Tongue (tissue), 2 donors: Measurements from ENCODE around the gene WDR7. TPM values are rescaled to one million over a fixed set of nuclear protein-coding genes. Genes with fewer than 3 reads are reported as not detected.

Experiments
- DNase-seq: peaks from one replicate; pipeline ENCODE4 v3.0.0-alpha.2; 2015
- total RNA-seq: library from RNA; depleted of rRNA; stranded (reverse); fragments of >200 nt; gene quantifications from one replicate; pipeline ENCODE4 v1.2.3, GENCODE V29; 2014

WDR7 gene
- total RNA-seq, 1 donor from 2014 or later: 34.7 TPM

- DNase-seq: no peak
Observed at GRCh38 chr18:57048859-57049258, 397.7 kb downstream of the WDR7 start.

GRCh38 chr18:57050310-57050949, 399.3 kb downstream of the WDR7 start:
- DNase-seq: no peak

GRCh38 chr18:57051021-57051656, 400.0 kb downstream of the WDR7 start:
- no peak for DNase-seq

- peak; percentile 35 for DNase-seq
Observed at GRCh38 chr18:57051657-57052044, 400.5 kb downstream of the WDR7 start.

GRCh38 chr18:57052173-57052572, 401.0 kb downstream of the WDR7 start:
- no peak for DNase-seq

- no peak for DNase-seq
Observed at GRCh38 chr18:57052759-57053158, 401.6 kb downstream of the WDR7 start.

- DNase-seq: no peak
Observed at GRCh38 chr18:57054891-57055290, 403.7 kb downstream of the WDR7 start.

- no peak for DNase-seq
Observed at GRCh38 chr18:57057890-57058289, 406.7 kb downstream of the WDR7 start.

- no peak for DNase-seq
Observed at GRCh38 chr18:57058734-57059133, 407.6 kb downstream of the WDR7 start.

- no peak for DNase-seq
Observed at GRCh38 chr18:57059366-57059765, 408.2 kb downstream of the WDR7 start.

GRCh38 chr18:57060814-57061213, 409.7 kb downstream of the WDR7 start:
- no peak for DNase-seq

GRCh38 chr18:57062178-57062577, 411.0 kb downstream of the WDR7 start:
- peak; percentile 35 for DNase-seq

GRCh38 chr18:57062844-57063243, 411.7 kb downstream of the WDR7 start:
- peak; percentile 69 for DNase-seq

- DNase-seq: no peak
Observed at GRCh38 chr18:57063601-57064103, 412.5 kb downstream of the WDR7 start.

- no peak for DNase-seq
Observed at GRCh38 chr18:57073501-57074187, 422.5 kb downstream of the WDR7 start.

GRCh38 chr18:57075716-57076400, 424.7 kb downstream of the WDR7 start:
- DNase-seq: no peak

GRCh38 chr18:57077005-57077765, 426.0 kb downstream of the WDR7 start:
- DNase-seq: no peak

- no peak for DNase-seq
Observed at GRCh38 chr18:57077786-57078552, 426.8 kb downstream of the WDR7 start.

GRCh38 chr18:57078614-57079013, 427.5 kb downstream of the WDR7 start:
- DNase-seq: no peak

- DNase-seq: no peak
Observed at GRCh38 chr18:57080479-57080878, 429.3 kb downstream of the WDR7 start.

GRCh38 chr18:57081899-57082298, 430.7 kb downstream of the WDR7 start:
- DNase-seq: no peak
